Measurements from ENCODE around the gene ONECUT3.
A peak's percentile ranks its signal among the peaks of the same experiment; 100 is the strongest.

DNA sequence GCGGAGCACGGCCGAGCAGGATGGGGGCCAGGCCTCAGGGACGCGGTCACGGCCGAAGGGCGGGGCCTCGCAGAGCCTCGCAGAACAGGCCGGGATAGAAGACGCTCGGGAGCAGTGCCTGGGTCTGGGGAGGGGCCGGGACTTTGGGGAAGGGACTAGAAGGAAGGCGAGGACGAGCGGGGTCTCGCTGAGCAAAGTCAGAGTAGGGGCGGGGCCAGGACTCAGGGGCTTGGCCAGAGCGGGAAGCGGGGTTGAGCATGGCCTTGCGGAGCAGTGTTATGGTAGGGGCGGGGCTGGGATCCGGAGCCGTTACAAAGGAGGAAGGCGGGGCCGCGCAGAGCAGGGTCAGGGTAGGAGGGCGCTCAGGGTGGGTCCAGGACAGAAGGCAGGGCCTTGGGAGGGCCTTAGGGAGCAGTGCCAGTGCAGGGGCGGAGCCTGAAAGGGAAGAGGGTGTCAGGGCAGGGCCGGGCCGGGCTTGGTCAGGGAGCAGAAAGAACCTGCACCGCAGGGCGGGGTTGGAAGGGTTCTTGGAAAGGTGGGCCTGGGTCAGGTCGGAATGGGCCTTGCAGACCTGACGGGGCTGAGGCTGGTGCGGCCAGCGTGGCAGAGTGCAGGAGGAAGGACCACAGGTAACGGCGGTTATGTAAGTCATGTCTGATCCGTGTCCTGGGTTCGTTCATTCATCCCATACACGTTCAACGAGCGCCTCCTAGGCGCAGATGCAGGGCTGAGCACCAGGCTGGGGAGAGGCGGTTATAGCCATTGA, 59.3 kb downstream of the ONECUT3 start:
- TF ChIP-seq, protein P1, sequence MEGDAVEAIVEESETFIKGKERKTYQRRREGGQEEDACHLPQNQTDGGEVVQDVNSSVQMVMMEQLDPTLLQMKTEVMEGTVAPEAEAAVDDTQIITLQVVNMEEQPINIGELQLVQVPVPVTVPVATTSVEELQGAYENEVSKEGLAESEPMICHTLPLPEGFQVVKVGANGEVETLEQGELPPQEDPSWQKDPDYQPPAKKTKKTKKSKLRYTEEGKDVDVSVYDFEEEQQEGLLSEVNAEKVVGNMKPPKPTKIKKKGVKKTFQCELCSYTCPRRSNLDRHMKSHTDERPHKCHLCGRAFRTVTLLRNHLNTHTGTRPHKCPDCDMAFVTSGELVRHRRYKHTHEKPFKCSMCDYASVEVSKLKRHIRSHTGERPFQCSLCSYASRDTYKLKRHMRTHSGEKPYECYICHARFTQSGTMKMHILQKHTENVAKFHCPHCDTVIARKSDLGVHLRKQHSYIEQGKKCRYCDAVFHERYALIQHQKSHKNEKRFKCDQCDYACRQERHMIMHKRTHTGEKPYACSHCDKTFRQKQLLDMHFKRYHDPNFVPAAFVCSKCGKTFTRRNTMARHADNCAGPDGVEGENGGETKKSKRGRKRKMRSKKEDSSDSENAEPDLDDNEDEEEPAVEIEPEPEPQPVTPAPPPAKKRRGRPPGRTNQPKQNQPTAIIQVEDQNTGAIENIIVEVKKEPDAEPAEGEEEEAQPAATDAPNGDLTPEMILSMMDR (IDR thresholded peaks at IDR 0.05; ENCODE audit: low read depth, low read length): peak; percentile 82
- TF ChIP-seq EZH2phosphoT487 (IDR thresholded peaks at IDR 0.05; ENCODE audit: low read depth): no peak
